Activated CD8-positive, alpha-beta T cell treated with anti-CD3 and anti-CD28 coated beads for 36 hours (primary cell): ENCODE measurements around the gene TOMM40L. TPM values are rescaled to one million over a fixed set of nuclear protein-coding genes. Genes with fewer than 3 reads are reported as not detected.
A peak's percentile ranks its signal among the peaks of the same experiment; 100 is the strongest.
"Not testable (repeated sequence)": the region's sequence is repeated elsewhere in the genome, so short reads cannot be mapped to it uniquely, and the experiment has no call there.

Experiments
- ATAC-seq: fragments of 200-7000 bp; cut with Tn5 transposase; one replicate; pipeline ENCODE4 v1.10.0; 2021; ENCODE audit warnings: mild to moderate bottlenecking, moderate library complexity
- CTCF ChIA-PET: fragments of 350-600 bp; sonication (Branson Sonifier 250); formaldehyde crosslinking; loops from one replicate; lab custom pipeline; 2021; ENCODE audit warnings: antibody characterized with exemption; lab: Charles Lee
- POLR2A ChIA-PET: fragments of 350-600 bp; sonication (Branson Sonifier 250); formaldehyde crosslinking; loops from one replicate; lab custom pipeline; 2021; ENCODE audit warnings: antibody characterized with exemption; lab: Charles Lee
- DNase-seq: peaks from one replicate; pipeline ENCODE4 v3.0.0-alpha.2; 2020
- H3K27ac Mint-ChIP-seq: one replicate; pipeline ENCODE4 v1.8.0; 2021; ENCODE audit warnings: mild to moderate bottlenecking, mixed read lengths
- H3K27me3 Mint-ChIP-seq: one replicate; pipeline ENCODE4 v1.8.0; 2021; ENCODE audit warnings: mixed read lengths
- H3K36me3 Mint-ChIP-seq: one replicate; pipeline ENCODE4 v1.8.0; 2021; ENCODE audit warnings: low read depth, mixed read lengths
- H3K4me1 Mint-ChIP-seq: one replicate; pipeline ENCODE4 v1.8.0; 2021; ENCODE audit warnings: low read depth, mixed read lengths
- H3K4me3 Mint-ChIP-seq: one replicate; pipeline ENCODE4 v1.8.0; 2021; ENCODE audit warnings: mild to moderate bottlenecking, moderate library complexity, mixed read lengths
- H3K9me3 Mint-ChIP-seq: one replicate; pipeline ENCODE4 v1.8.0; 2021; ENCODE audit warnings: mixed read lengths
- intact Hi-C: fragments of 100-400 bp; cut with micrococcal nuclease; formaldehyde crosslinking; loops from one replicate; pipeline ENCODE4 v1.10.0; 2022
- total RNA-seq, 2 experiments: library from RNA; stranded (reverse); gene quantifications; one replicate each; pipeline ENCODE4 v1.2.3, GENCODE V29; 2021
- TF ChIP-seq, protein P1 (sequence below): fragments of 200-600 bp; IDR thresholded peaks from one replicate; pipeline ENCODE4 v1.8.0; 2022; ENCODE audit warnings: antibody characterized with exemption, mild to moderate bottlenecking

TOMM40L gene
- total RNA-seq, 2 experiments from 2014 or later: 11.6 to 12.1 TPM

DNA sequence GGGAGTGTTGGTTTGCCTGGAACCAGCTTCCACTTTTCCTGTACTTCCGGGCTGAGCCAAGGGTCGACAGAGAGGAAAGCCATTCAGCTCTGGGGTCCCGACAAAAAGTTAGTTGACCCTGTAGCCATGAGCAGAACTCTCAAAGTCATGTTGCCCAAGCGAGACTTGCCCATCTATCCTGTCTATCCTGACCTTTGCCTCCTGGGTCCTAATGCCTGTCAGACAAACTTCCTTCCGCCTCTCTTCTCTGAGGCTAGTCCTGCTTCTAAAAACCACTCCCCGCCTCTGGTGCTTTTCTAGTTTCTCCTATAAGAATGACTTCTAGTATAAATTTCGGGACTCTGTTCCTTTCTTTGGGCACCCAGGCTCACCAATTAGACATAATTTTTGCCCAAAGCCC, 25.0 kb downstream of the TOMM40L start:
- no peak overlapping the region for H3K27ac Mint-ChIP-seq
- peaks cover 4% of the 10 kb centered on the region for H3K27me3 Mint-ChIP-seq
- H3K4me3 Mint-ChIP-seq: no peak overlapping the region
- H3K36me3 Mint-ChIP-seq: no peaks in the 10 kb centered on the region
- no peak for DNase-seq
- peaks cover 2% of the 10 kb centered on the region for H3K9me3 Mint-ChIP-seq
- intact Hi-C loops: no loop called here
- no peak for ATAC-seq
- ChIA-PET CTCF (interaction anchor here (1.0 to 4.1 kb wide), 4 partner anchors 15 to 131 kb away, joined by 3 to 22 read pairs (median 12); partner anchors contain the start of gene TOMM40L), POLR2A (no interaction called here)
- TF ChIP-seq, protein P1, sequence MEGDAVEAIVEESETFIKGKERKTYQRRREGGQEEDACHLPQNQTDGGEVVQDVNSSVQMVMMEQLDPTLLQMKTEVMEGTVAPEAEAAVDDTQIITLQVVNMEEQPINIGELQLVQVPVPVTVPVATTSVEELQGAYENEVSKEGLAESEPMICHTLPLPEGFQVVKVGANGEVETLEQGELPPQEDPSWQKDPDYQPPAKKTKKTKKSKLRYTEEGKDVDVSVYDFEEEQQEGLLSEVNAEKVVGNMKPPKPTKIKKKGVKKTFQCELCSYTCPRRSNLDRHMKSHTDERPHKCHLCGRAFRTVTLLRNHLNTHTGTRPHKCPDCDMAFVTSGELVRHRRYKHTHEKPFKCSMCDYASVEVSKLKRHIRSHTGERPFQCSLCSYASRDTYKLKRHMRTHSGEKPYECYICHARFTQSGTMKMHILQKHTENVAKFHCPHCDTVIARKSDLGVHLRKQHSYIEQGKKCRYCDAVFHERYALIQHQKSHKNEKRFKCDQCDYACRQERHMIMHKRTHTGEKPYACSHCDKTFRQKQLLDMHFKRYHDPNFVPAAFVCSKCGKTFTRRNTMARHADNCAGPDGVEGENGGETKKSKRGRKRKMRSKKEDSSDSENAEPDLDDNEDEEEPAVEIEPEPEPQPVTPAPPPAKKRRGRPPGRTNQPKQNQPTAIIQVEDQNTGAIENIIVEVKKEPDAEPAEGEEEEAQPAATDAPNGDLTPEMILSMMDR: no peak
- H3K4me1 Mint-ChIP-seq: no peaks in the 10 kb centered on the region

- no peak for DNase-seq
- no peaks in the 10 kb centered on the region for H3K4me1 Mint-ChIP-seq
- no peak overlapping the region for H3K4me3 Mint-ChIP-seq
- H3K9me3 Mint-ChIP-seq: peaks cover 2% of the 10 kb centered on the region
- peaks cover 4% of the 10 kb centered on the region for H3K27me3 Mint-ChIP-seq
- ChIA-PET CTCF (no interaction called here), POLR2A (no interaction called here)
- intact Hi-C loops: no loop called here
- no peak for ATAC-seq
- TF ChIP-seq, protein P1: no peak
- no peak overlapping the region for H3K27ac Mint-ChIP-seq
- H3K36me3 Mint-ChIP-seq: no peaks in the 10 kb centered on the region
Observed at GRCh38 chr1:161251579-161251978, 25.7 kb downstream of the TOMM40L start.

DNA sequence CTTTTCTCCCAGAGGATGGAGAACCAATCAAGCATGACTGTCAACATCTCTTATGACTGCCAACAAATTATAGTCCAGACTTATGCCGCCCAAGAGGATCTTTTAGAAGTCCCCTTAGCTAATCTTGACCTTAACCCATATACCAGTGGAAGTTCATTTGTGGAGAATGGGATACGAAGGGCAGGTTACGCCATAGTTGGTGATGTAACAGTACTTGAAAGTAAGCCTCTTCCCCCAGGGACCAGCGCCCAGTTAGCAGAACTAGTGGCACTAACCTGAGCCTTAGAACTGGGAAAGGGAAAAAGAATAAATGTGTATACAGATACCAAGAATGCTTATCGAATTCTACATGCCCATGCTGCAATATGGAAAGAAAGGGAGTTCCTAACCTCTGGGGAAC, 29.4 kb downstream of the TOMM40L start:
- DNase-seq, intact Hi-C loops, POLR2A ChIA-PET, H3K27ac Mint-ChIP-seq, ATAC-seq, H3K4me1 Mint-ChIP-seq, CTCF ChIA-PET, H3K4me3 Mint-ChIP-seq: not testable (repeated sequence)
- Mint-ChIP-seq H3K9me3 (peaks cover 13% of the 10 kb centered on the region), H3K36me3 (peaks cover 14% of the 10 kb centered on the region), H3K27me3 (peaks cover 32% of the 10 kb centered on the region)

DNA sequence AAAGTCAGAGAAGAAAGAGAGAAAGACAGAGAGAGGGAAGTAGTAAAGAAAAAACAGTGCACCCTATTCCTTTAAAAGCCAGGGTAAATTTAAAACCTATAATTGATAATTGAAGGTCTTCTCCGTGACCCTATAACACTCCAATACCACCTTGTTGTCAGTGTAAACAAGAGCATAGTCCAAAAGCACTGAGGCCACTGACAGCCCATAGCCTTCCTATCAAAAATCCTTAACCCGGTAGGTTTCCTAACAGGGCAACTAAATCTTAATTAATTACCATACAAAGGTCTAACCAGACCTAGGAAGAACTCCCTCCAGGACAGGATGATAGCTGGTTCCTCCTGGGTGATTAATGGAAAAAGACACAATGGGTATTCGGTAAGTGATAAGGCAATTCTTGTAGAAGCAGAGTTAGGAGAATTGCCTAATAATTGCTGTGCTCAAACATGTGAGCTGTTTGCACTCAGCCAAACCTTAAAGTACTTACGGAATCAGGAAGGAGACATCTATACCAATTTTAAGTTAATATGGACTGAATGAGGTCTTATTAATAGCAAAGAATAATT, 30.2 kb downstream of the TOMM40L start:
- H3K27ac Mint-ChIP-seq, H3K4me3 Mint-ChIP-seq, H3K4me1 Mint-ChIP-seq, DNase-seq, ATAC-seq, intact Hi-C loops: not testable (repeated sequence)
- POLR2A ChIA-PET: interaction anchor here (0.6 kb wide), 1 partner anchor 58 kb away, joined by 3 read pairs; the partner anchor contains the start of gene SDHC
- peaks cover 13% of the 10 kb centered on the region for H3K9me3 Mint-ChIP-seq
- CTCF ChIA-PET: interaction anchor here (1.0 kb wide), 1 partner anchor 126 kb away, joined by 3 read pairs; no protein-coding TSS in a partner anchor
- peaks cover 14% of the 10 kb centered on the region for H3K36me3 Mint-ChIP-seq
- H3K27me3 Mint-ChIP-seq: peaks cover 36% of the 10 kb centered on the region

GRCh38 chr1:161257109-161257508, 31.2 kb downstream of the TOMM40L start:
- POLR2A ChIA-PET, H3K4me3 Mint-ChIP-seq, H3K4me1 Mint-ChIP-seq, ATAC-seq, intact Hi-C loops, DNase-seq, H3K27ac Mint-ChIP-seq: not testable (repeated sequence)
- Mint-ChIP-seq H3K27me3 (peaks cover 44% of the 10 kb centered on the region), H3K36me3 (peaks cover 14% of the 10 kb centered on the region), H3K9me3 (peaks cover 13% of the 10 kb centered on the region)
- CTCF ChIA-PET: interaction anchor here (1.0 to 1.4 kb wide), 3 partner anchors 31 to 125 kb away, joined by 4 to 10 read pairs (median 4); partner anchors contain the start of gene TOMM40L

GRCh38 chr1:161258439-161259344, 32.8 kb downstream of the TOMM40L start, which contains the start of gene PCP4L1:
PCP4L1 (plus strand) TSS chr1:161258745; CDS start chr1:161258975, 230 bp downstream.
- CTCF ChIA-PET: interaction anchor here (0.5 to 2.0 kb wide), 8 partner anchors 10 to 124 kb away, joined by 3 to 10 read pairs (median 5); no protein-coding TSS in a partner anchor
- DNase-seq (peak; percentile 58), ATAC-seq (peak; percentile 97)
- peaks cover 48% of the 10 kb centered on the region for H3K27me3 Mint-ChIP-seq
- peaks cover 8% of the 10 kb centered on the region for H3K4me1 Mint-ChIP-seq
- peaks cover 13% of the 10 kb centered on the region for H3K9me3 Mint-ChIP-seq
- TF ChIP-seq, protein P1: no peak
- no peak within 1 kb of the TSS for H3K27ac Mint-ChIP-seq
- intact Hi-C loops: no loop called here
- peak within 1 kb of the TSS; percentile 34 for H3K4me3 Mint-ChIP-seq
- POLR2A ChIA-PET: interaction anchor here (0.8 to 1.7 kb wide), 3 partner anchors 10 to 96 kb away, joined by 3 to 5 read pairs (median 4); no protein-coding TSS in a partner anchor
- H3K36me3 Mint-ChIP-seq: peaks cover 14% of the 10 kb centered on the region
